GM21619 (cell line): ENCODE results near the gene GXYLT2.
A peak's percentile ranks its signal among the peaks of the same experiment; 100 is the strongest.
"Not testable (repeated sequence)": the region's sequence is repeated elsewhere in the genome, so short reads cannot be mapped to it uniquely, and the experiment has no call there.

ENCODE experiments used
- ATAC-seq: cut with Tn5 transposase; IDR thresholded peaks from one replicate; pipeline ENCODE4 v1.9.1; 2021; ENCODE audit not compliant: unreplicated experiment

Gene GXYLT2

GRCh38 chr3:72972706-72973030 is 84.8 kb downstream of the GXYLT2 start:
- no peak for ATAC-seq

GRCh38 chr3:72973031-72973723 is 85.3 kb downstream of the GXYLT2 start:
- ATAC-seq, result no peak

- ATAC-seq, result no peak
Observed at GRCh38 chr3:72973786-72974185, 85.9 kb downstream of the GXYLT2 start.

GRCh38 chr3:72974956-72975355 is 87.1 kb downstream of the GXYLT2 start:
- ATAC-seq, result no peak

- no peak for ATAC-seq
Observed at GRCh38 chr3:72976281-72976741, 88.5 kb downstream of the GXYLT2 start.

GRCh38 chr3:72977060-72977808 is 89.4 kb downstream of the GXYLT2 start:
- ATAC-seq, result peak; percentile 63

- no peak for ATAC-seq
Observed at GRCh38 chr3:72982609-72983366, 94.9 kb downstream of the GXYLT2 start.

- no peak for ATAC-seq
Observed at GRCh38 chr3:72985576-72985975, 97.7 kb downstream of the GXYLT2 start.

GRCh38 chr3:72990701-72991395 is 103.0 kb downstream of the GXYLT2 start:
- no peak for ATAC-seq

- ATAC-seq, result no peak
Observed at GRCh38 chr3:72991522-72991921, 103.7 kb downstream of the GXYLT2 start.

- ATAC-seq, result no peak
Observed at GRCh38 chr3:72993391-72993790, 105.5 kb downstream of the GXYLT2 start.

GRCh38 chr3:72995337-72995736 is 107.5 kb downstream of the GXYLT2 start:
- no peak for ATAC-seq

GRCh38 chr3:72996121-72996472 is 108.3 kb downstream of the GXYLT2 start:
- ATAC-seq, result no peak

- peak; percentile 84 for ATAC-seq
Observed at GRCh38 chr3:72996473-72997333, 108.9 kb downstream of the GXYLT2 start, which contains the start of gene PPP4R2. TSS of gene PPP4R2 (plus strand) at chr3:72996811. CDS start at chr3:72997038, 227 bp downstream.

- ATAC-seq, result no peak
Observed at GRCh38 chr3:72997421-72997961, 109.6 kb downstream of the GXYLT2 start.

GRCh38 chr3:72998466-72998865 is 110.6 kb downstream of the GXYLT2 start:
- ATAC-seq, result no peak

GRCh38 chr3:72999951-73000350 is 112.1 kb downstream of the GXYLT2 start:
- no peak for ATAC-seq

- ATAC-seq, result not testable (repeated sequence)
Observed at GRCh38 chr3:73003050-73003449, 115.2 kb downstream of the GXYLT2 start.

- ATAC-seq, result no peak
Observed at GRCh38 chr3:73004316-73004715, 116.5 kb downstream of the GXYLT2 start.
